BJ (cell line): ENCODE results near the gene RPL13. TPM values are rescaled to one million over a fixed set of nuclear protein-coding genes. Genes with fewer than 3 reads are reported as not detected.

Experiments
- CTCF ChIA-PET: fragments of 350-600 bp; formaldehyde crosslinking; extraction: SDS; loops from one replicate; lab custom pipeline; 2021; ENCODE audit warnings: antibody characterized with exemption, inconsistent platforms; lab: Yijun Ruan, JAX
- POLR2A ChIA-PET: fragments of 300-600 bp; sonication (Branson Sonifier 250); formaldehyde crosslinking; extraction: SDS; loops from one replicate; lab custom pipeline; 2021; ENCODE audit warnings: antibody characterized with exemption; lab: Charles Lee
- DNase-seq: peaks from one replicate; pipeline ENCODE4 v3.0.0-alpha.2; 2011; ENCODE audit warnings: low read depth
- H3K27me3 ChIP-seq: 2 replicates; pipeline ENCODE4 v1.6.0; 2011; ENCODE audit warnings: low read length; ENCODE audit not compliant: control insufficient read depth, insufficient read depth
- H3K36me3 ChIP-seq: 2 replicates; pipeline ENCODE4 v1.5.1; 2011; ENCODE audit warnings: low read length; ENCODE audit not compliant: control insufficient read depth, insufficient read depth
- H3K4me3 ChIP-seq: 2 replicates; pipeline ENCODE4 v1.5.1; 2011; ENCODE audit warnings: low read depth, mild to moderate bottlenecking, control low read depth, low read length
- CTCF ChIP-seq: IDR thresholded peaks from 2 replicates; pipeline ENCODE4 v1.5.1; 2011; ENCODE audit warnings: low read depth, mild to moderate bottlenecking, control low read depth, inconsistent platforms, low read length, moderate library complexity; ENCODE audit not compliant: insufficient read depth
- polyA plus RNA-seq: library from polyadenylated mRNA; depleted of rRNA; stranded (reverse); fragments of >200 nt; gene quantifications from 2 replicates; pipeline ENCODE4 v1.2.3, GENCODE V29; 2011

RPL13 gene
- polyA plus RNA-seq, 1 experiment = 4,466 TPM

- ChIA-PET CTCF (interaction anchor here (0.6 to 1.7 kb wide), 5 partner anchors 8 to 317 kb away, joined by 3 read pairs; no protein-coding TSS in a partner anchor), POLR2A (no interaction called here)
- no peak for TF ChIP-seq CTCF
- H3K36me3 ChIP-seq = peaks cover 22% of the 10 kb centered on the region
- no peak for DNase-seq
- no peak overlapping the region for H3K4me3 ChIP-seq
- no peaks in the 10 kb centered on the region for H3K27me3 ChIP-seq
These were observed 2.6 kb upstream of the RPL13 start for GRCh38 chr16:89557690-89558490.

- H3K36me3 ChIP-seq = peaks cover 34% of the 10 kb centered on the region
- peak overlapping the region; percentile 70 for H3K4me3 ChIP-seq
- CTCF ChIA-PET = no interaction called here
- POLR2A ChIA-PET = no interaction called here
- H3K27me3 ChIP-seq = no peaks in the 10 kb centered on the region
- no peak for TF ChIP-seq CTCF
- no peak for DNase-seq
These were observed 831 bp downstream of the RPL13 start for GRCh38 chr16:89561142-89561883.

- H3K36me3 ChIP-seq = peaks cover 32% of the 10 kb centered on the region
- no peak for DNase-seq
- ChIA-PET POLR2A (no interaction called here), CTCF (no interaction called here)
- peak overlapping the region; percentile 70 for H3K4me3 ChIP-seq
- H3K27me3 ChIP-seq = no peaks in the 10 kb centered on the region
- no peak for TF ChIP-seq CTCF
These were observed 1.6 kb downstream of the RPL13 start for GRCh38 chr16:89561884-89562599.

GRCh38 chr16:89562939-89563338, 2.5 kb downstream of the RPL13 start:
- no peak overlapping the region for H3K4me3 ChIP-seq
- no peaks in the 10 kb centered on the region for H3K27me3 ChIP-seq
- DNase-seq = no peak
- H3K36me3 ChIP-seq = peaks cover 32% of the 10 kb centered on the region
- TF ChIP-seq CTCF = no peak
- POLR2A ChIA-PET = interaction anchor here (0.7 kb wide), 1 partner anchor 124 kb away, joined by 3 read pairs; the partner anchor contains the start of gene CDK10
- CTCF ChIA-PET = interaction anchor here (0.6 to 1.7 kb wide), 2 partner anchors 18 to 79 kb away, joined by 3 to 4 read pairs; no protein-coding TSS in a partner anchor
